ENCODE measurements around the gene C16orf82.
A peak's percentile ranks its signal among the peaks of the same experiment; 100 is the strongest.
"Not testable (repeated sequence)": the region's sequence is repeated elsewhere in the genome, so short reads cannot be mapped to it uniquely, and the experiment has no call there.

C16orf82 gene

DNA sequence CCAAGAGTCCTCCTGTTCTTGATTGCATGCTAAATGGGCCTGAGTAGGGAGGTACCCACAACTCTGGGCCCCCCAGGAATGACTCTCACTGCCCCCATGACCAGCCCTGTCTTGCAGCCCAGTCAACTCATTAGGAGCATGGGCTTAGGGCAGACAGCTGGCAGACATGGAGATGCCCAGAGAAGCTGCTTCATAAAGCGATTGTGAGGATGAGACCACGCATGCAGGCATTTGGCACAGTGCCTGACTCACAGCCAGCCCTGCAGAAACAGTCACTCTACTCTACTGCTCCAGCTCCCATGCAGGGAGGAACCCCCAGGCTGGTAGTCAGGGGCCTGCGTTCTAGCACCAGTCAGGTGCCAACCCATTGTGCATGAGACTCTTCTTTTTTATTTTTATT lies 8.4 kb upstream of the C16orf82 start:
- TF ChIP-seq, protein P1, sequence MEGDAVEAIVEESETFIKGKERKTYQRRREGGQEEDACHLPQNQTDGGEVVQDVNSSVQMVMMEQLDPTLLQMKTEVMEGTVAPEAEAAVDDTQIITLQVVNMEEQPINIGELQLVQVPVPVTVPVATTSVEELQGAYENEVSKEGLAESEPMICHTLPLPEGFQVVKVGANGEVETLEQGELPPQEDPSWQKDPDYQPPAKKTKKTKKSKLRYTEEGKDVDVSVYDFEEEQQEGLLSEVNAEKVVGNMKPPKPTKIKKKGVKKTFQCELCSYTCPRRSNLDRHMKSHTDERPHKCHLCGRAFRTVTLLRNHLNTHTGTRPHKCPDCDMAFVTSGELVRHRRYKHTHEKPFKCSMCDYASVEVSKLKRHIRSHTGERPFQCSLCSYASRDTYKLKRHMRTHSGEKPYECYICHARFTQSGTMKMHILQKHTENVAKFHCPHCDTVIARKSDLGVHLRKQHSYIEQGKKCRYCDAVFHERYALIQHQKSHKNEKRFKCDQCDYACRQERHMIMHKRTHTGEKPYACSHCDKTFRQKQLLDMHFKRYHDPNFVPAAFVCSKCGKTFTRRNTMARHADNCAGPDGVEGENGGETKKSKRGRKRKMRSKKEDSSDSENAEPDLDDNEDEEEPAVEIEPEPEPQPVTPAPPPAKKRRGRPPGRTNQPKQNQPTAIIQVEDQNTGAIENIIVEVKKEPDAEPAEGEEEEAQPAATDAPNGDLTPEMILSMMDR (IDR thresholded peaks at IDR 0.05; ENCODE audit: borderline replicate concordance, insufficient read depth, low read depth, low read length) = no peak
- no peak overlapping the region for H3K4me3 ChIP-seq (ENCODE audit: low read depth, low read length)

DNA sequence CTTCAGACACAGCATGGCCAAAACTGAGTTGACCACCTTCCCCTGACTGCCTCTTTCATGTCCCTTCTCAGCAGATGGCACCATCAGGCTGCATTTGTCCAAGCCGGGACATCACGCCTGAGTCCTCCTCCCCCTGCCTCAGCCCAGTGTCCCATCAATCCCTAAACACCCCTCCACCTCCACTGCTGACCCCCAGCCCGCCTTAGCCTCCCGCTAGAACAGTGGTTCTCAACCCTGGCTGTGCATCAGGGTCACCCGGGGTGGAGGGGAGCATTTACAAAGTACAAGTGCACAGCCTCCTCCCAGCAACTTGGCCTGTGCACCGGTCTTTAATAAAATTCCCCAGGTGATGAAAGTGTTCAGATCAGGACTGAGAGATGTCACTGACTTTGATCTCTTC lies 4.0 kb downstream of the C16orf82 start:
- TF ChIP-seq, protein P1 (IDR thresholded peaks at IDR 0.05; ENCODE audit: borderline replicate concordance, insufficient read depth, low read depth, low read length) = no peak
- no peak overlapping the region for H3K4me3 ChIP-seq (ENCODE audit: low read depth, low read length)

DNA sequence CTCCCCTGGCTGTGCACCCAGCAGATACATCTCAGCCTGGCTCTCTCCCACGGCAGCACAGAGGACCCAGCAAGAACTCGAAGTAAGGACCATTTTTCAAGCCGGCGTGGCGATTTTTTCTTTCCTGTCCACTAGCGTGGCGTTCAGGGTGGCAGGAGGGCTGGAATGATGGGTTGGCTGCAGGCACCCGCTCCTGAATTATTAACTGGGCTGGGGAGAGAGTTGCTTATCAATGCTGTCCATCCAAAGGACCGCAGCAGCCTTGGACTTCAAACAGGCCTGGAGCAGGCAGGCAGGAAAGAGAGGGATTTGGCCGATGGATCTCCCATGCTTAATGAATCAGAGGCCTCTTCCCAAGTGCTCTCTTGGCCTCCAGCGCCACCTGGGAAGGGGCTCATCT lies 7.0 kb downstream of the C16orf82 start:
- no peak overlapping the region for H3K4me3 ChIP-seq (ENCODE audit: low read depth, low read length)

DNA sequence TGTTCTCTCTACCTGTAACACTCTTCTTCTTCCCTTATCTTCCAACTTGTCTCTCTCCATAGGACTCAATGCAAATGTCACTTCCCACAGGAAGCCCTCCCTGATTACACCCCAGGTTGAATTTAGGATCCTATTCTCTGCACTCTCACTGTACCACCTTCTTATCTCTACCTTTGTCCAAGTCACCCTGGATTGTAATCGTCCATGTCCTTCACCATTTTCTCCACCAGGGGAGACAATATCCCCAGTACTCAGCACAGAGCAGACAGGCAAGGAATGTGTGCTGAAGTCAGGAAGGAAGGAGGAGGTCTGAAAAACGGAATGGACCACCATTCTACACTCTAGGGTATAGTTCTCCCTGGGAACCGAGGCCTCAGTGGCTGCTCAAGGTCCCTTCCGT lies 14.2 kb downstream of the C16orf82 start:
- no peak overlapping the region for H3K4me3 ChIP-seq (ENCODE audit: low read depth, low read length)
- TF ChIP-seq, protein P1 (IDR thresholded peaks at IDR 0.05; ENCODE audit: borderline replicate concordance, insufficient read depth, low read depth, low read length) = peak; percentile 53; the same call in 1 of the 2 replicates

More for the DNA sequence above, 7.0 kb downstream of the C16orf82 start:
- TF ChIP-seq, protein P1 (IDR thresholded peaks at IDR 0.05; ENCODE audit: borderline replicate concordance, insufficient read depth, low read depth, low read length) = no peak

DNA sequence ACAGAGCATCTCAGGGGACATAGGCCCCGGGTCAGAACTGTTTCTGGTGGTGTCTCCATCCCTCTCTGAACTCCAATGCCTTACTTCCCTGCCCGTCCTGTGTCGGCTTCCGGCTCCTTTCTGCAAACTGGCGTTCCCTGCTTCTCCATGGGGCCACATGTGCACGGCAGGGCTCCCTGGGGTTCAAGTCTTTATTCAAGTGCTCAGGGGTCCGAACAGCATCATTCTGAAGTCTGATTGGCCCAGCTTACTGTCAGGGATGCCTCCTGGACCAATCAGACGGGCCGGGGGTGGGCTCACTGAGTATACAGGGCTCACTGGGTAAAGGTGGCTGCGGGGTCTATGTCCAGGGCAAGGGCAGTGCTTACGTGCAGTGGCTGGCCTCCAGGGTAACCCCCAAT lies 17.1 kb downstream of the C16orf82 start:
- TF ChIP-seq, protein P1 (IDR thresholded peaks at IDR 0.05; ENCODE audit: borderline replicate concordance, insufficient read depth, low read depth, low read length) = no peak
- no peak overlapping the region for H3K4me3 ChIP-seq (ENCODE audit: low read depth, low read length)

DNA sequence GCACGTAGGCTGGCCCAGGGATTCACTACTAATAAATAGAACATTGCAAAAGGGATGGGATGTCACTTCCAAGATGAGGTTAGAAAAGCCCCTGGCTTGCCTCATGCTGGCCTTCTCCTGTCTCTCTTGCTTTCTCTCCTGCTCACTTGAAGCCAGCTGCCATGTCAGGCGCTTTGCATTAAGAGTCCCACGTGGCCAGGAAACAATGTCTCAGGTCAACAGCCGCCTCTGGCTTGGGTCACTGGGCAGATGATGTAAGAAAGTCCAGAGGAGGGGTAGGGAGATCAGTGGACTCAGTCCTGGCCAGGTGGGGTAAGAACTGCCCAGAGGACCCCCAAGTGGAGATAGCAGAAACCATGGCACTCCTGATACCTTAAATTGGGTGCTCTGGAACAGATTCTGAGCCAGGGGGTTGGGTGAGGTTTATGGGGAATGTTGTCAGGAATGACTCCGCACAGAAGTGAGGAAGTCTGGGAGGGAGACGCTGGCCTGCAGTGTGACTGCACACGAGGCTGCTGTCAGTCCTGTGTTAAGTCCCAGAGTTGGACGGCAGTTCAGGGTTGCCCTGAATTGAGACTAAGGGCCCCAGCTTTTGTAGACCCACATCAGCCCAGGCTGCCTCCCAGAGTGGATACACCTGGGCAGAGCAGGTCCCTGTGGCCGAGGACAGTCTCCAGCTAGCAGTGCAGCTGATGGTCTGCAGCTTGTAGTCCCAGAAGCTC lies 17.7 kb downstream of the C16orf82 start:
- TF ChIP-seq, protein P1 (IDR thresholded peaks at IDR 0.05; ENCODE audit: borderline replicate concordance, insufficient read depth, low read depth, low read length) = no peak

DNA sequence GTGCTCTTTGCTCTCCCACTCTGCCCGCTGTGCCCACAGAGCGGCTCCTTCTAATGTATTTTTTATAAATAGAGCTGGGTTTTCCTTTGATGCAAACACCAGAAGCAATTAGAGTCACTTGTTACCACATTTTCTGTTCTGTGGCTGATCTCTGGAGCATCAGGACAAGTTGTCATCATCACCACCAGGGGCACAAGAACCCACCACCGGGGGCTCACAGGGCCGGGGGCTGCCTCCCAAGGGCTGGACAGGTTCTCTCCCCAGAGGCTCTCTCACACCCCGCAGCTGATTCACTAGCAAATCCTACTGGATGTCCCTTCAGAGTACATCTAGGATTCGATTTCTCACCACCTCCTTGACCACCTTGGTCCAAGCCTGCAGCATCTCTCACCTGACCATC lies 18.5 kb downstream of the C16orf82 start:
- H3K4me3 ChIP-seq (ENCODE audit: low read depth, low read length) = no peak overlapping the region
- TF ChIP-seq, protein P1 (IDR thresholded peaks at IDR 0.05; ENCODE audit: borderline replicate concordance, insufficient read depth, low read depth, low read length) = no peak

More for the DNA sequence above, 17.7 kb downstream of the C16orf82 start:
- no peak overlapping the region for H3K4me3 ChIP-seq (ENCODE audit: low read depth, low read length)

DNA sequence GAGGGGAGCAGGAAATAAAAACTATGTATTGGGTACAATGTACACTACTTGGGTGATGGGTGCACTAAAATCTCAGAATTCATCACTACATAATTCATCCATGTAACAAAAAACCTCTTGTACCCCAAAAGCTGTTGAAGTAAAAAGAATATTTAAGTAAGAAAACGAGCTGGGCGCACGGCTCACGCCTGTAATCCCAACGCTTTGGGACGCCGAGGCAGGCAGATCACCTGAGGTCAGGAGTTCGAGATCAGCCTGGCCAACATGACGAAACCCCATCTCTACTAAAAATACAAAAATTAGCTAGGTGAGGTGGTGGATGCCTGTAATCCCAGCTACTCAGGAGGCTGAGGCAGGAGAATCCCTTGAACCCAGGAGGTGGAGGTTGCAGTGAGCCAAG lies 19.3 kb downstream of the C16orf82 start:
- H3K4me3 ChIP-seq (ENCODE audit: low read depth, low read length) = not testable (repeated sequence)
